Measurements from ENCODE around the gene MEIS2.

DNA sequence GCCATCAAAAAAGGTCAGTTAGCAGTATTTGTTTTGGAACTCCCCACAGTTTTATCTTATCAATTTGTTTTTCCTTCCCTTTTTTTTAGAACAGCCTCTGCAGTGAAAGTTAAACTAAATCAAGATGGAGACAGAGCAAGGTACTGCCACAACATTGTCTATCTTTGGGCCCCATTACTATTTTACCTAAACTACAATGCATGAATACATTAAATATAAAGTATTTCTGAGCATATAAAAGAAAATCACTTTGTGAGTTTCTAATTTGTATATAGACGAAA lies 139.5 kb downstream of the MEIS2 start:
- no peak for TF ChIP-seq REST (IDR thresholded peaks at IDR 0.05; ENCODE audit: borderline replicate concordance)
- no peak for TF ChIP-seq EP300 (conservative IDR thresholded peaks at IDR 0.05; ENCODE audit: poor library complexity, severe bottlenecking)
- TF ChIP-seq, protein P1, sequence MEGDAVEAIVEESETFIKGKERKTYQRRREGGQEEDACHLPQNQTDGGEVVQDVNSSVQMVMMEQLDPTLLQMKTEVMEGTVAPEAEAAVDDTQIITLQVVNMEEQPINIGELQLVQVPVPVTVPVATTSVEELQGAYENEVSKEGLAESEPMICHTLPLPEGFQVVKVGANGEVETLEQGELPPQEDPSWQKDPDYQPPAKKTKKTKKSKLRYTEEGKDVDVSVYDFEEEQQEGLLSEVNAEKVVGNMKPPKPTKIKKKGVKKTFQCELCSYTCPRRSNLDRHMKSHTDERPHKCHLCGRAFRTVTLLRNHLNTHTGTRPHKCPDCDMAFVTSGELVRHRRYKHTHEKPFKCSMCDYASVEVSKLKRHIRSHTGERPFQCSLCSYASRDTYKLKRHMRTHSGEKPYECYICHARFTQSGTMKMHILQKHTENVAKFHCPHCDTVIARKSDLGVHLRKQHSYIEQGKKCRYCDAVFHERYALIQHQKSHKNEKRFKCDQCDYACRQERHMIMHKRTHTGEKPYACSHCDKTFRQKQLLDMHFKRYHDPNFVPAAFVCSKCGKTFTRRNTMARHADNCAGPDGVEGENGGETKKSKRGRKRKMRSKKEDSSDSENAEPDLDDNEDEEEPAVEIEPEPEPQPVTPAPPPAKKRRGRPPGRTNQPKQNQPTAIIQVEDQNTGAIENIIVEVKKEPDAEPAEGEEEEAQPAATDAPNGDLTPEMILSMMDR (IDR thresholded peaks at IDR 0.05; ENCODE audit: poor library complexity, severe bottlenecking): no peak
- TF ChIP-seq RAD21 (conservative IDR thresholded peaks at IDR 0.05): no peak
- no peak for TF ChIP-seq EZH2 (IDR thresholded peaks at IDR 0.05; ENCODE audit: borderline replicate concordance, insufficient read depth, low read length, poor library complexity, severe bottlenecking)
